Measurements from ENCODE around the gene COBLL1.
"Not testable (repeated sequence)": the region's sequence is repeated elsewhere in the genome, so short reads cannot be mapped to it uniquely, and the experiment has no call there.

COBLL1 gene, protein sequence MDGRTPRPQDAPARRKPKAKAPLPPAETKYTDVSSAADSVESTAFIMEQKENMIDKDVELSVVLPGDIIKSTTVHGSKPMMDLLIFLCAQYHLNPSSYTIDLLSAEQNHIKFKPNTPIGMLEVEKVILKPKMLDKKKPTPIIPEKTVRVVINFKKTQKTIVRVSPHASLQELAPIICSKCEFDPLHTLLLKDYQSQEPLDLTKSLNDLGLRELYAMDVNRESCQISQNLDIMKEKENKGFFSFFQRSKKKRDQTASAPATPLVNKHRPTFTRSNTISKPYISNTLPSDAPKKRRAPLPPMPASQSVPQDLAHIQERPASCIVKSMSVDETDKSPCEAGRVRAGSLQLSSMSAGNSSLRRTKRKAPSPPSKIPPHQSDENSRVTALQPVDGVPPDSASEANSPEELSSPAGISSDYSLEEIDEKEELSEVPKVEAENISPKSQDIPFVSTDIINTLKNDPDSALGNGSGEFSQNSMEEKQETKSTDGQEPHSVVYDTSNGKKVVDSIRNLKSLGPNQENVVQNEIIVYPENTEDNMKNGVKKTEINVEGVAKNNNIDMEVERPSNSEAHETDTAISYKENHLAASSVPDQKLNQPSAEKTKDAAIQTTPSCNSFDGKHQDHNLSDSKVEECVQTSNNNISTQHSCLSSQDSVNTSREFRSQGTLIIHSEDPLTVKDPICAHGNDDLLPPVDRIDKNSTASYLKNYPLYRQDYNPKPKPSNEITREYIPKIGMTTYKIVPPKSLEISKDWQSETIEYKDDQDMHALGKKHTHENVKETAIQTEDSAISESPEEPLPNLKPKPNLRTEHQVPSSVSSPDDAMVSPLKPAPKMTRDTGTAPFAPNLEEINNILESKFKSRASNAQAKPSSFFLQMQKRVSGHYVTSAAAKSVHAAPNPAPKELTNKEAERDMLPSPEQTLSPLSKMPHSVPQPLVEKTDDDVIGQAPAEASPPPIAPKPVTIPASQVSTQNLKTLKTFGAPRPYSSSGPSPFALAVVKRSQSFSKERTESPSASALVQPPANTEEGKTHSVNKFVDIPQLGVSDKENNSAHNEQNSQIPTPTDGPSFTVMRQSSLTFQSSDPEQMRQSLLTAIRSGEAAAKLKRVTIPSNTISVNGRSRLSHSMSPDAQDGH

DNA sequence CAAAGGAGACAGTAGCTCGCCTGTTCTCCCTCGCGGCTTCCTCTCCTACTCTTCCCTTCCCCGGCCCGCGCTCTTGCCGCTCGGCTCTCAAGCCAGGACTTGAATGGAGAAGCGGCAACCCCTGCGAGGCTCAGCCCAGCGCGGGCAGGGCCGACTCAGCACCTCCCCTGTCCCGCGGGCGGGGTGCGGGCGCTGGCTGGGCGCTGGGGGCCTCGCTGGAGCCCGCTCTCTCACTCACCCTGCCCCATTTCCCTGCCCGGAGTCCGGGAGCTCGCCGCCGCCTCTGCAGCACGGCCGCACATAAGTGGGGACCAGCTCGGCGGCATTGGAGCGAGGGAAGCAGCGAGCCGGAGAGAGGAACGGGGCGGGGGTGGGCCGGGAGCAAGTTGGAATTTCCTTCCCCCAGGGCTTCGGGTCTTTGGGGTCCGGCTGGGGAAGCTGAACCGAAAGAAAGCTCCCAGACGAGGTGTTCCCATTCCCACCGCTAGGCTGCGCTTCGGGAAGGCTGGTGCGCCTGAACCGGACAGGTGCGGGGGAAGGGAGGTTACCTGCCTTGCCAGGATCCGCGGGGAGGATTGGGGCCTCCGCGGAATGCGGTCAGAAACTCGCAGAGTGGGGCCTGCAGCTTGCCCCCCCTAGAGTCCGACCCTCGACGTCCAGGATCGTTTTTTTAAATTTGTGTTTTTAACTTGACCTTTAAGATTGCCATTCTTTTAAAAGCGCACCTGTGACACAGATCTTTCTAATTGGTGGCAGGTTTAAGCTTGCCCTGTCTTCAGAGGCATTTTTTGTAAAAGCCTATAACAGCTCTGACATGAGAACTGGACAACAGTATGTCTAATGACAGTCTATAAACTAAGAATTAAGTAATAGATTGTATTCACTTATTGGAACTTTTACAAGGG lies at the start of gene COBLL1:
Gene COBLL1, minus strand, starts transcription at position 105 of the 905 bp plus-strand sequence. CDS start 627 bp downstream, outside the sequence.
- H3K4me3 ChIP-seq (ENCODE audit: low read depth, low read length): peak within 1 kb of the TSS; percentile 56

DNA sequence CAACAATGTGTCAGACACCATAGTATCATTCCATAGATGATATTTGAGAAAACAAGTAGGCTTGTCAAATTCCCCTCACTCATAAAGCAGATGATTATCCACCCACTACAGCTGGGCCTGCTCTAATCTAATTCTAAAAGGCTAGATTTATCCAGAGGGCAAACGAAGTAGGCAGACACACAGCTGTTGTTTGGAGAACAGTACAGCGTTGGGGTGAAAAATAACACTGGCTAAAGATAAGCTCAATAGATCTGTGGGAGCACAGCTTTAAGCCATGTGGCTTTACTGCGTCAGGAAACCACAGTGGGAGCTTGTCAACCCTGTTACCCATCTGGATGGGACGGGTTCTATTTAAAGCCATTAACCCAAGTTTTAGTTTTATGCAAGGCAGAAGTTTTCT lies 48.9 kb upstream of the COBLL1 start:
- no peak overlapping the region for H3K4me3 ChIP-seq (ENCODE audit: low read depth, low read length)

DNA sequence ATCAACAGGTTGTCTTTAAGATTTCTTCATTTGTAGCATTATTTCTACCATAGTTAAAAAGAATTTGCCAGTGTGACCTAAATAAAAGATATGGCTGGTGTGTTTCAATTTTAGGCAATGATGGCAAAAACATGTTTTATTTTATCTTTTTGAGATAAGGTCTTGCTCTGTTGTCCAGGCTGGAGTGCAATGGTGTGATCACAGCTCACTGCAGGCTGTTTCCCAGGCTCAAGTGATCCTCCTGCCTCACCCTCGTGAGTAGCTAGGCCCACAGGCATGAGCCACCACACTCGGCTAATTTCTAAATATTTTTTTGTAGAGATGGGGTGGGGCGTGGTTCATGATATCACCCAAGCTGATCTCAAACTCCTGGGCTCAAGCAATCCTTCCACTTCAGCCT lies 47.0 kb upstream of the COBLL1 start:
- H3K4me3 ChIP-seq (ENCODE audit: low read depth, low read length): no peak overlapping the region

DNA sequence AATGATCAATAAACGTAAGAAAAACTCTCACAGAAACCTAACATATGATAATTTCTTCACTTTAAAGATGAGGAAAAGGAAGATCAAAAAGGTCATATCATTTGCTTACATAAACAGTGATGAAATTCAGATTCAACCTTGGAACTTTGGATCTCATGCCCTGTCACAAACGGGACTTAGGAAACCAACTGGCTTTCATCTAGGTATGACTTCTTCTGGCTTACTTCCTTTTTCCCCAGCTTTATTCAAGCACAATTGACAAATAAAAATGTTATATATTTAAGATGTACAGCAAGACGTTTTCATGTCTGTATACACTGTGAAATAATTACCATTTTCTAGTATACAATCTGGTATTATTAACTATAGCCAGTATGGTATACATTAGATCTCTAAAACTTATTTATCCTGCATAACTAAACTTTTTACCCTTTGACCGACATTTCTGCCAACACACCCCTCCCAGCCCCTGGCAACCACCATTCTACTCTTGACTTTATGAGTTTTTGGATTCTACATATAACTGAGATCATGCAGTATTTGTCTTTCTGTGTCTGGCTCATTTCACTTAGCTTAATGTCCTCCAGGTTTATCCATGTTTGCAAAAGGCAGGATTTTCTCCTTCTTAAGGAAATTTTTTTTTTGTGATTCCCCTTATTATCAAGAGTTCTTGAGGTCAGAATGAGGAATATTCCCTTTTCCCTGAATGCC lies 46.0 kb upstream of the COBLL1 start:
- H3K4me3 ChIP-seq (ENCODE audit: low read depth, low read length): no peak overlapping the region

DNA sequence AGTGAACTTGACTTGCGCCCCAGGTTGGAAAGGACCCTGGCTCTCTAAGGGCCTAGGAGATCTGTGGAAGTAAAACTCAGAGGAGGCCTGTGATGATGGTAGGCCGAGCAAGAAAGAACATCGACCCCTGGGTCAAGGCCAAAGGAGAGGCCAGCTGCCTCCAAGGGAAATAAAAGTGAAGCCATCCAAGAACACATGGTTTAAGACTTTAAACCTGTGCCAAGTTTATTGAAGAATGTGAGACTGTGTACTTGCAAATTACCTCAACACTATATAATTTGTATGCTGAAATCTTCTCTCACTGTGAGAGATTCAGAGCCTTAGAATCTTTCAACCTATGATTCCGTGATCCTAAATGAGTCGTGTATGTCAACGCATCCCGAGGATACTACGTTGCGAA lies 40.7 kb upstream of the COBLL1 start:
- no peak overlapping the region for H3K4me3 ChIP-seq (ENCODE audit: low read depth, low read length)

DNA sequence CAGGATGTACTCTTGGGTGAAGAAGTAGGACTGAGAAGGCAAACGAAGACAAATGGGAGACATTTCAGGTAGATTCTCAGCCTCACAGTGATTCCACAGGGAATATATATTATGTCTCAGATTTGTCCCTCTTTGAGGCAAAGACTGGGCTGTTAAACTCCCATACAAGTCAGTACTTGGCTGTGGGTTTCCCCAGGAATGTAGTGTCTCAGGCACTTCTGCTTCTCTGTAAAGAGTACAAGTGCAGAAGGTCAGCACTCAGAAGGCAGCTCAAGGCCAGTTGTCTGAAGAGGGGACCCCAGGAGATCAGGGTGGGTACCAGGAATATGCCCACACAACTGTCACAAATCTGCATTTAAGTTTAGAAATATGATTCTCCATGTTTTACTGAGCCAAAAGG lies 39.9 kb upstream of the COBLL1 start:
- no peak overlapping the region for H3K4me3 ChIP-seq (ENCODE audit: low read depth, low read length)

DNA sequence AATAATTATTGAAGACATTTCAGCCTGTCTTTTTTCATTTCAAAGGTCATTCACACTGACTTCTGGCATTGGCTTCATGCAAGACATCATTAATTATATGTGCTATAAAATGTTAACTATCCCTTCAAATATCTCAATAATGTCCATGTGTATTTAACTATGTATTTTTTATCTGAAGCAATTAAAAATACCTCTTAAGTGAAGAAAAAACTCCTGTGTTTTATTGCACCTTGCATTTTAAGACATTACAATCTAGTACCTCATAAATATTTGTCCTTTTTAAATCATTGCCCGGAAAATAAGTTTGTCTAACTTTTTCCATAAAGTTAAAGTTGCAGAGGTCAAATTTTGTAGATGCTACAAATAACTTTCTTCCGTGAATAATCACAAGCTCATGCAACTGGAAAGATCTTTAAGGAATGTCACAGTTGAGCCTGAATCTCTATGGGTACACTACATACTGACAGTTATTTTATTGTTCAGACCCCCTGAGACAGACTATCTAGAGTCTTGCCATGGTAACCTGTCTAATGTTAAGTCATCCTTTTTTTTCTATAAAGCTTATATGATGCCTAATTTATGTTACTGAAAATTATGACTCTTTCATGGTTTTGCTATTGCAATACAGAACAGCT lies 38.4 kb upstream of the COBLL1 start:
- no peak overlapping the region for H3K4me3 ChIP-seq (ENCODE audit: low read depth, low read length)

DNA sequence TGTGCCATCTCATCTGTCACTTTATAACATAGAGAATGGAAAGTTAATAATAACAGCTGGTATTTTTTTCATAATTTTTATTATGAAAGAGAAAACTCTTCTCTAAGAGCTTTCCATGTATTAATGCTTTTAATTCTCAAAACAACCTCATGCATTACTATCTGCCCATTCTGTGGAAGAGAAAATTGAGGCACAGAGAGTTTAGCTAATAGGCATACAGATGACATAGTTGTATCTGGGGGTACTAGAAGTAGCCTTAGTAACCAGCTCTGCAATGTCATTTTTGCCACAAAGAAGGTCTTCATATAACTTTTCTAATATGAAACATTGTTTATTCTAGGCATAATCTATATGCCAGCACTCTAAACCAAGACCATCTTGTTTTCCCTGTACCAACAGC lies 36.3 kb upstream of the COBLL1 start:
- no peak overlapping the region for H3K4me3 ChIP-seq (ENCODE audit: low read depth, low read length)

DNA sequence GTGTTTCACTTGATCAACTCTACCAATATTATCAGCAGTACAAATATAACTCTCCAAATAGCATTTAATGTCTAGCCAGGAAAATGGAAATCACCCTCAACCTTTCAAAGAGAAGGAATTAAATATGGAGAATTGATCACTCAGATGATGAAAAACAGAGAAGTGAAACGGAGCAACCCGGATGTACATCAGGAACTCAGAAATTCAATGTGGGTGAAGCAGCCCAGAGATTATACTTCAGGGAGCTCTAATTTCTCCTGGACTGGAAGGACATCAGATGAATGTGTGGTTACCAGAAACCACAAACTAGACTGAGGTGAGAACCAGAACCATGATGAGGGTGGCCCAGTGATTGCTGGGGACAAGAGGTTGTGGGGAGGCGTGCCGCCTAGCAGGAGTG lies 35.5 kb upstream of the COBLL1 start:
- no peak overlapping the region for H3K4me3 ChIP-seq (ENCODE audit: low read depth, low read length)

DNA sequence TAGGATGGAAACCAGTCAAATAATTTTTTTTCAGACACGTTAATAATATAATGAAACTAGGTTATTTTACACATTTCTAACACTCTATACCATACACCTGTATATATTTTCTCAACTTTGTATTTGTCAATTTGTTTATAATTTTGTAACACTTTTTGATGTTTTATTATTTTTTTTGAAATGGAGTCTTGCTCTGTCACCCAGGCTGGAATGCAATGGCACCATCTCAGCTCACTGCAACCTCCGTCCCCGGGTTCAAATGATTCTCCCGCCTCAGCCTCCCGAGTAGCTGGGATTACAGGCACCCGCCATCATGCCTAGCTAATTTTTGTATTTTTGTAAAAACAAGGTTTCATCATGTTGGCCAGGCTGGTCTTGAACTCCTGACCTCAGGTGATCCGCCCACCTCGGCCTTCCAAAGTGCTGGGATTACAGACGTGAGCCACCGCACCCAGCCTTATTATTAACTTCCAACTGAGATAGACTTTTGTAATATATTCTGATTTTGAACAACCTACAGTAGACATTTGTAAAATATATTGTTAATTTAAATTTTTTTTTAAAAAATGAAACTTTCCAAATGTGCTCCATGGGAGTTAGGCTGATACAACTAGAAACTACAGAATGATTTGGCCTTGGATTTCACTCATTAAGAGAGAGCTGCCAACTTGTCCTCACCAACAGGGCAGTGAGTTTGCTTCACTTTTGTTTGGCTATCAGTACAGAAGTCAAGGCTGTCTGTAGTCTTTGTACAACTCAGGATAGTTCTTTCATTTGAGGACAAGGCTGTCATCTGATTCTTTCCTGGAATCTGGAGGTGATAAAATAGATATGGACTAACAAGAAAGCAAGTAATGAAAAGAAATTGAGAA lies 33.9 kb upstream of the COBLL1 start:
- no peak overlapping the region for H3K4me3 ChIP-seq (ENCODE audit: low read depth, low read length)

DNA sequence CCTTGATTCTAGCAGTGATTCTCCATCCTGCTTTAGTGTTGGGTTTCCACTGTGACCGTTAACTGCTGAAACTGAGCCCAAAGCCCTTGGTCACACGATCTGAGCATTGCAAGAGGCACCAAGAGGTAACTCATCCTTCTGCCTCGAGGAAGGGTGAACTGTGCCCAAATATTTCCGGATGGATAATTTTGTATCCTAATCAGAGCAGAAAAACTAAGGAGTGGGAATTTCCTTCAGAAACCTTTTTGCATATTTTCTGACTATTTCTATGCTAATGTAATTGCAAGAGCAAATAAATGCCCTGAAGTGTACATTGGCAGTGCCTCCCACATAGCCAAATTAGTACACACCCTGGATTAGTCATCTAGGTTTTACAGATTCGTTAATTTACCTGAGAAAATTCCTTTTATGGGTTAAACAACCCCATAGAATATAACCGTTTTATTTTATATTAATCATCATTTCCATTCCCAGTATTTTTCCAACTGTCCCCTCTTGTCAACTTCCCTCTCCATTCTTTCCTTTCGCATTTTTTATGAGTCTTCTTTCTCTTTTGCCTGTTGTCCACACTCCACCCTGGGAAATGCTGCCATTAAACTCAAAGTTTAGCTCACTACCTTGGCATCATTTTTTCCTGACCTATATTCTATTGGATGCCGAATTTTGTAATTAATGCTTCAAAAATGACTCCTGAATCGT lies 31.7 kb upstream of the COBLL1 start:
- H3K4me3 ChIP-seq (ENCODE audit: low read depth, low read length): no peak overlapping the region

DNA sequence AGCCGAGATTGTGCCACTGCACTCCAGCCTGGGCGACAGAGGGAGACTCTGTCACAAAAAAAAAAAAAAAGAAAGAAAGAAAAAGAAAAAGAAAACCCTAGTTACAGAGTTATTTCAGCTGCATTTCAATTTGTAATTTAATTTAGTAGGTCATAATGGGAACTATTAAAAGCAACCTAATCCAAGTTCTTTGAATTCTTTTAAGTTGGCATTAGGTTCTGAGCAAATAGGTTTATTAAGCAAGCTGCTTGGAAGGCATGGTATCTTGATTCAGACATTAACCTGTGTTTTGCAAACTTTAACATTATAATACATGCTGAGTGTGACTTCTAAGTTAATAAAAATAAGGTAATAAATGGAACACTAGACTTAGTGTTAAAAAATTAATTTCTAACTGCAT lies 29.8 kb upstream of the COBLL1 start:
- H3K4me3 ChIP-seq (ENCODE audit: low read depth, low read length): no peak overlapping the region

DNA sequence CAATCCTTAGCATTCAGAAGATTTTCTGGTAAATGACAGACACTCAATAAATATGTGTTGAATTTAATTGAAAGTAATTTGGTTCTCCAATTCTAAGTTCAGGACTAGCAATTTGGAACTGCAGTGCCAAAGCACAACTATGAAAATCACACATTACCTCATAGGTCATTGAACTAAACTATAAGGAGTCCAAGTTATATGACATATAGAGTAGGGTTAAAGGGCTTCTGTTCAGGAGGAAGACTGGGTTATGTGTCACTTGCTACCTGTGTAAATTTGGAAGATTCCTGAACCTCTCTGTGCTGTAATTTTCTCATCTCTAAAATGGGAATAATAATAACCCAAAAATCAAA lies 27.8 kb upstream of the COBLL1 start:
- H3K4me3 ChIP-seq (ENCODE audit: low read depth, low read length): no peak overlapping the region

DNA sequence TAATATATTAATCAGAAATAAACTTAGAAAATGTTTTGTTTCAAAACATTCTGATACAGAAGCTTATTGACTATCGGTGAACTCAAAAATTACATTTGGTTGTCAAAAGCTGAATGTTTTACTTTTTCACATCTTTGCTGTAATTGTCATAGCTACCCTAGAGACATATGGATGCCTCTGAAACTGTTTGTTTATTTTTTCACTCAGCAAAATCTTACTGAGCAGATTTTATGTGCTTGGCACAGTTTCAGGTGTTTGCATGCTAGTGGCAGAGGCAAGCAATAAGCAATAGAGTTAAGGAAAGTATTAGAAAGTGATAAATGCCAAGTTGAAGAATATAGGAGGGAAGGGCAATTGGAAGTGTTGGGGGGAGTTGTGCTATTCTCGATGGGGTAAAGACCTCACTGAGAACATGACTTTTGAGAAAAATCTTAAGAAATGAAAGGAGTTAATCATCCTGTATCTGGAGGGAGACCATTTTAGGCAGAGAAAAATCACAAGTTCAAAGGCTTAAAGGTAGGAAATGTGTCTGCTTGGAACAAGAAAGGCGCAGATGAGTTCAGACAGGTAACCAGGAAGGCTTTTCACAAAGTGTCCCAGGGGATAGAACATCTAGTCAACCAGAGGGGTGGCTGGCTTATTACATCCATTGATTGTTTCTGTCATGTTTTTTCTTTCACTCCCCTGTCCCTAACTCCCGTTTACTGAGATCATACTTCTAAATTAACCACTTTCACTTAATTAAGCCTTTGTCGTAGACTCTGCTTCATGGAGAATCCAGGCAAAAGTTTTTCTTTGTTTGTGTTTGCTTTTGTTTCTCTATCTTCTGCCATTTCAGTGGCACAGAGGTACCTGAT lies 27.2 kb upstream of the COBLL1 start:
- H3K4me3 ChIP-seq (ENCODE audit: low read depth, low read length): no peak overlapping the region

DNA sequence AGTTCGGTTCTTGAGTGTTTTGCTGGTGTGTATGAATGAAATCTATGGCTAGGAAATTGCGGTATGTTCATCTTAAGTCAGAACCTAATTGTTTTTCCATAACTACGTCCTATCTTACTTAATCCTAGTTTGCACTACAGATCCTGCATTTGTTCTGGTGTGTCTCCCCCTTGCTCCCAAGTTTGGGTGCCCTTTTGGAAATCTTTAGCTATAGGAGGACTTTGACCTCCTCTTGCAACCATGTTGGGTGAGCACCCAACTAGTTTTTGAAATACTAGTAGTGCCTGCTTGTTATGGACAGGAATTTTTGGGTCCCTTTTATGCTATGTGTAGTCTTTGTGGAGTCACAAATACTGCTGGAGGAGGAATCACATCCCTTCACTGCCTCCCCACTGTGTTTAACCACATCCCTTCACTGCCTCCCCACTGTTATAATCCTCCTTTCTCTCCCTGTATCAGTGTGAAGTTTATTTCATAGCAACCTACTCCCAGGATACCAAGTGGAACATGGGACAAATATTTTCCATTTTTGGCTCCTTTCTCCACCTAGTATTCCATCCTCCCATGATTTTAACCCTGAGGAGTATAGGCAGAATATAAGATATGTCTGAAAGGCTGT lies 26.3 kb upstream of the COBLL1 start:
- no peak overlapping the region for H3K4me3 ChIP-seq (ENCODE audit: low read depth, low read length)

DNA sequence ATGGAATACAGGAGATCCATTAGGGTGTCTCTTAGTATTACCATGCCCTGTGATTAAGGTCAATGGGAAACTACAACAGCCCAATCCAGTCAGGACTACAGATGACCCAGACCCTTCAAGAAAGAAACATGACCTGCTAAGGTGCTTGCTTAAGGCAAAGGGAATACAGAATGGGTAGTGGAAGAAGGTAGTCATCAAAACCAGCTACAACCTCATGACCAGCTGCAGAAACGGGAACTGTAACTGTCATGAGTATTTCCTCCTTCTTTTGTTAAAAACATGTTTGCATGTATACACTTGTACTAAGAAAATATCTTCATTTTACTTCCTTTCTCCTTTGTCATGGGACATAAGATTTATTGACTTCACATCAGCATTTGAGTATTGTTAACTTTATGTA lies 24.8 kb upstream of the COBLL1 start:
- H3K4me3 ChIP-seq (ENCODE audit: low read depth, low read length): not testable (repeated sequence)

DNA sequence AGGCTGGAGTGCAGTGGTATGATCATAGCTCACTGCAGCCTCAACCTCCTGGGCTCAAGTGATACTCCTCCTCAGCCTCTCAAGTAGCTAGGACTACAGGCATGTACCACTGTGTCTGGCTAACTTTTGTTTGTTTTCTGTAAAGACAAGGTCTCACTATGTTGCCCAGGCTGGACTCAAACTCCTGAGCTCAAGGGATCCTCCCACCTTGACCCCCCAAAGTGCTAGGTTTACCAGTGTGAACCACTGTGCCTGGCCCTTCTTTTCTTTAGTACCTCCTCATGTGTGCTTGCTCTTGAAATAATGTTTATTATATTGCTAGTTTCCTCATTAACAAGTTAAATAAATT lies 19.0 kb upstream of the COBLL1 start:
- H3K4me3 ChIP-seq (ENCODE audit: low read depth, low read length): no peak overlapping the region
